Neural progenitor cell (in vitro differentiated cells): ENCODE measurements around the gene OPN1SW.

Source experiments
- EZH2 ChIP-seq: fragments of 200-600 bp; sonication (generic); IDR thresholded peaks from 2 replicates; pipeline ENCODE4 v1.6.1; 2017; ENCODE audit warnings: antibody characterized with exemption, mild to moderate bottlenecking, moderate library complexity
- TF ChIP-seq, protein P1 (sequence below): fragments of 200-600 bp; sonication (generic); IDR thresholded peaks from 2 replicates; pipeline ENCODE4 v1.5.1; 2017; ENCODE audit warnings: antibody characterized with exemption, mild to moderate bottlenecking

DNA sequence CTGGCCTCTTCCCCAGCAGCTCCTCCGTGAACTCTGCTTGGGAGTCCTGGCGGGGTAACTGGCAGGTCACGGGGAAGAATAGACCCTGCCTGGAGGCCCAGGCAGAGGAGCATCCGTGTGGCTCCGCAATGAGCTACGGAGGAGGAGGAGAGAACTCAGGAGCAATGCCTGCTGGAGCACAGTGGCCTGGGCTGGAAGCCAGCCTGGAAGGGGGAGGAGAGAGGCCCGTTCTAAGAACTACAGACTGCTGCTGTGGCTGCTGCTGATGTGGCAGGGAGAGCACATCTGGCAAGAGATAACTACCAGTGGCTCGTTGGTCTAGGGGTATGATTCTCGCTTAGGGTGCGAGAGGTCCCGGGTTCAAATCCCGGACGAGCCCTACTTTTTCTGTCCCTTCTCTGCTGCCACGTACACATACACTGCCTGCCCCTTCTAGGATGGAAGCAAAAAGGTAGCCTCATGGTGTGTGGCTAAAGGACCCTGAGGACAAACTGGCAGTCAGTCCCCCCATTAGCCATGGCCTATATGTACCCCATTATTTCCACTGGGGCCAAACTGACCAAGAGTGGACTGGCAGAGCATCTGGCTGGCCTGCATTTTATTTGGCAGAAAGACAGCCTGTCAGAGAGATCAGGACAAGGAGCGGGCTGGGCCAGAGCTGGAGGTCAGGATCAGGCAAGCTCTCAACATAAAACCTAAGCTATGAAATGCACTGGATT is 7.7 kb upstream of the OPN1SW start:
- TF ChIP-seq, protein P1, sequence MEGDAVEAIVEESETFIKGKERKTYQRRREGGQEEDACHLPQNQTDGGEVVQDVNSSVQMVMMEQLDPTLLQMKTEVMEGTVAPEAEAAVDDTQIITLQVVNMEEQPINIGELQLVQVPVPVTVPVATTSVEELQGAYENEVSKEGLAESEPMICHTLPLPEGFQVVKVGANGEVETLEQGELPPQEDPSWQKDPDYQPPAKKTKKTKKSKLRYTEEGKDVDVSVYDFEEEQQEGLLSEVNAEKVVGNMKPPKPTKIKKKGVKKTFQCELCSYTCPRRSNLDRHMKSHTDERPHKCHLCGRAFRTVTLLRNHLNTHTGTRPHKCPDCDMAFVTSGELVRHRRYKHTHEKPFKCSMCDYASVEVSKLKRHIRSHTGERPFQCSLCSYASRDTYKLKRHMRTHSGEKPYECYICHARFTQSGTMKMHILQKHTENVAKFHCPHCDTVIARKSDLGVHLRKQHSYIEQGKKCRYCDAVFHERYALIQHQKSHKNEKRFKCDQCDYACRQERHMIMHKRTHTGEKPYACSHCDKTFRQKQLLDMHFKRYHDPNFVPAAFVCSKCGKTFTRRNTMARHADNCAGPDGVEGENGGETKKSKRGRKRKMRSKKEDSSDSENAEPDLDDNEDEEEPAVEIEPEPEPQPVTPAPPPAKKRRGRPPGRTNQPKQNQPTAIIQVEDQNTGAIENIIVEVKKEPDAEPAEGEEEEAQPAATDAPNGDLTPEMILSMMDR, result no peak
- TF ChIP-seq EZH2, result no peak
